Measurements from ENCODE around the gene NUP88. TPM values are rescaled to one million over a fixed set of nuclear protein-coding genes. Genes with fewer than 3 reads are reported as not detected.

The NUP88 gene
- total and polyA plus RNA-seq, 8 donors, result 33.0 to 74.9 (median 65.1) TPM

DNA sequence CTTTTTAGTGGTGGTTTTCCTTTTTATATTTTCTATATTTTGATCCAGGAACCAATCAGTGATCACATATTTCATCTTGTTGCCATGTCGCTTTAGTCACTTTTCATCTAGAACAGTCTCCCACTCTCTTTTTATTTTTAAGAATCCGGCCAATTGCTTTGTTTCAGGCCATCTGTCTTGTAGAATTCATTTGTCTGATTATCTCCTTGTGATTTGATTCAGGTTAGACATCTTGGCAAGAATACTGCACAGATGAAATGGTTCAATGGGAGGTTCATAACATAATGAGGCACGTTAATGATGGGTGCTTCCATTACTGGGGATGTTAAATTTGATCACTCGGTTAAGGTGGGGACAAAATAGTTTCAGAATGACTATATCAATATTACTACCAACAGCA lies 49.1 kb downstream of the NUP88 start:
- no peaks in the 10 kb centered on the region for H3K9me3 ChIP-seq
- H3K4me1 ChIP-seq, result no peaks in the 10 kb centered on the region
- H3K36me3 ChIP-seq, result peaks cover 0 to 96% of the 10 kb centered on the region in 2 donors
- intact Hi-C loops (cut with DNase I), result no loop called here
- TF ChIP-seq, protein P1, sequence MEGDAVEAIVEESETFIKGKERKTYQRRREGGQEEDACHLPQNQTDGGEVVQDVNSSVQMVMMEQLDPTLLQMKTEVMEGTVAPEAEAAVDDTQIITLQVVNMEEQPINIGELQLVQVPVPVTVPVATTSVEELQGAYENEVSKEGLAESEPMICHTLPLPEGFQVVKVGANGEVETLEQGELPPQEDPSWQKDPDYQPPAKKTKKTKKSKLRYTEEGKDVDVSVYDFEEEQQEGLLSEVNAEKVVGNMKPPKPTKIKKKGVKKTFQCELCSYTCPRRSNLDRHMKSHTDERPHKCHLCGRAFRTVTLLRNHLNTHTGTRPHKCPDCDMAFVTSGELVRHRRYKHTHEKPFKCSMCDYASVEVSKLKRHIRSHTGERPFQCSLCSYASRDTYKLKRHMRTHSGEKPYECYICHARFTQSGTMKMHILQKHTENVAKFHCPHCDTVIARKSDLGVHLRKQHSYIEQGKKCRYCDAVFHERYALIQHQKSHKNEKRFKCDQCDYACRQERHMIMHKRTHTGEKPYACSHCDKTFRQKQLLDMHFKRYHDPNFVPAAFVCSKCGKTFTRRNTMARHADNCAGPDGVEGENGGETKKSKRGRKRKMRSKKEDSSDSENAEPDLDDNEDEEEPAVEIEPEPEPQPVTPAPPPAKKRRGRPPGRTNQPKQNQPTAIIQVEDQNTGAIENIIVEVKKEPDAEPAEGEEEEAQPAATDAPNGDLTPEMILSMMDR (IDR thresholded peaks at IDR 0.05), result no peak
- no peak for ATAC-seq
- no peak overlapping the region for H3K27ac ChIP-seq
- H3K4me3 ChIP-seq, result no peak overlapping the region
- no peak for DNase-seq
- no peaks in the 10 kb centered on the region for H3K27me3 ChIP-seq

DNA sequence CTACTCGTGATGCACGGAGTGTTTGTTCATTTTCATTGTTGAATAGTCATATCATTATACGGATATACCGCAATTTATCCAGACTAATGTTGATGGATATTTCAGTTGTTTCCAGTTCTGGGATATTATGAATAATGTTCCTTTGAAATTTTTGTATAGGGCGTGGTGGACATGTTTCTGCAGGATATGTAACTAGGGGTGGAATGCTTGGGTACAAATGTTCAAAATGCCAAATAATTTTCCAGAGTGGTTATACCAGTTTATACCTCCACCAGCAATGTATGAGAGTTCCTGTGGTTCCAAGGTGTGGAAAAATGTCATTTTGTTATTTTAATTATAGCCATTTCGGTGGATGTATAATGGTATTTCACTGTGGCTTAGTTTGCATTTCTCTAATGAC lies 53.6 kb downstream of the NUP88 start:
- peaks cover 0 to 81% of the 10 kb centered on the region in 2 donors for H3K36me3 ChIP-seq

DNA sequence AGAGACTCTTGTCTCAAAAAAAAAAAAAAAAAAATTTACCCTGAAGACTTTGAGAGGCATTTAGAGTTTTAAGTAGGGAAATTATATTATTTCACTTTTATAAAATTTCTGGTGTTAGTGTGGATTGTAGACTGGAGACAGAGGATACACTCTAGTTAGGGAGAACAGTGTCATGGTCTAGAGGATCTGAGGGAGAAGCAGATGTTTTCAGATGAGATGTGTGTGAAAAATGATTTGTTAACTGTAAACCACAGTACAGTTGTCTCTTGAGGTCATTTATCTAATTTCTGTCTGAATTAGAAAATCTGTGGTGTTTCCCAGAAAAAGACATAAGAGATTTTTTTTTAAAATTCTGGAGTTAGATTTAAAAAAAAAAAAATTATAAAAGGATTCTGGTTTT lies 54.8 kb downstream of the NUP88 start:
- TF ChIP-seq, protein P1 (IDR thresholded peaks at IDR 0.05), result no peak
- no peak overlapping the region for H3K4me3 ChIP-seq
- H3K4me1 ChIP-seq, result no peaks in the 10 kb centered on the region
- no peaks in the 10 kb centered on the region for H3K27me3 ChIP-seq
- no peak for ATAC-seq
- H3K9me3 ChIP-seq, result no peaks in the 10 kb centered on the region
- H3K36me3 ChIP-seq, result peaks cover 0 to 83% of the 10 kb centered on the region in 2 donors
- intact Hi-C loops (cut with DNase I), result no loop called here
- DNase-seq, result no peak
- no peak overlapping the region for H3K27ac ChIP-seq

More for the DNA sequence above, 53.6 kb downstream of the NUP88 start:
- no peak for DNase-seq
- H3K4me3 ChIP-seq, result no peak overlapping the region
- H3K9me3 ChIP-seq, result no peaks in the 10 kb centered on the region
- ATAC-seq, result no peak
- intact Hi-C loops (cut with DNase I), result no loop called here
- TF ChIP-seq, protein P1 (IDR thresholded peaks at IDR 0.05), result no peak
- H3K27ac ChIP-seq, result no peak overlapping the region
- no peaks in the 10 kb centered on the region for H3K27me3 ChIP-seq
- no peaks in the 10 kb centered on the region for H3K4me1 ChIP-seq

DNA sequence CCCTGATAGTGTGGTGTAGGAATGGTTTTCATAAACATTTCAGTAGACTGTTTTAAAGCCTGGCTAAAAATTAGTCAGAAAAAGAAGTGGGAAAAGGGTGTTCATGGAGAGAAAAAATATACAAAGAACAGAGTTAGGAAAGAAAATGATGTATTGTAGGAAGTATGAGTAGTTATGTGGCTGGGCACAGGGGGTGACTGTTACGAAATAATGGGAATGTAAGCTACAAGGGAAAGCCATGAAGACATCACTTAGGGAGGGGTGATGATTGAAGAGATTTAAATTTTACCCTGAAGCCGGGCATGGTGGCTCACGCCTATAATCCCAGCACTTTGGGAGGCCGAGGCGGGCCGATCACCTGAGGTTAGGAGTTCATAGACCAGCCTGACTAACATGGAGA lies 55.3 kb downstream of the NUP88 start:
- TF ChIP-seq, protein P1 (IDR thresholded peaks at IDR 0.05), result no peak
- H3K9me3 ChIP-seq, result no peaks in the 10 kb centered on the region
- ATAC-seq (no peak), DNase-seq (no peak)
- no peaks in the 10 kb centered on the region for H3K4me1 ChIP-seq
- peaks cover 0 to 83% of the 10 kb centered on the region in 2 donors for H3K36me3 ChIP-seq
- H3K27me3 ChIP-seq, result no peaks in the 10 kb centered on the region
- H3K4me3 ChIP-seq, result no peak overlapping the region
- intact Hi-C loops (cut with DNase I), result no loop called here
- no peak overlapping the region for H3K27ac ChIP-seq

DNA sequence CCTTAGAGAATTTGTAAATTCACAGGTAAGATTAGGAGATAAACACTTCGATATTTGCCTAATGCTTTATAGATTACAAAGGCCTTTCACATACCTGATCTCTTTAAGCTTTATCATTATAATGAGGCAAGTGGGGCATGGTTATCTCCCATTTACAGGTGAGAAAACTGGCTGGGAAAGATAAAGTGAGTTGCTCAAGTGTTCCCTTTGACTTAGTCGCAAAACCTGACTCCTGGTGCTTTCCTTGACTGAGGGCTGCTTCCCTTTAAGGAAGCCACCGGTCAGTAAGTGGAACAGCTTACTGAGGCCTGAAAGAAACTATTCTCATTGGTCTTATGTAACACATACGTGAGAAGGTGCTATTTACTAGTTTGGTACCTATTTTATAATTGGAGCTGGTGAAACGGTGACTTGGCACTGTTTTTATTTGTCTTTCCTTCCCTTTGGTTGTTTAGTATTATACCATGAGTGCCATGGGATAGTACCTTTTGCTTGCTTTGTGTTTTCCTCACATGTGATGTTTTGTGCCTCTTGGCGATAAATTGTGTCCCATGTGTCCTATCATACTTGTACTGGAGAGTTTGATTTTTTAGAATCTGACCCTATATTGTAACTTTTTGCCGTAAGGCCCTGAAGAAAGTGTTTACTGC lies 57.2 kb downstream of the NUP88 start:
- no peak overlapping the region for H3K4me3 ChIP-seq
- no peaks in the 10 kb centered on the region for H3K9me3 ChIP-seq
- H3K27me3 ChIP-seq, result no peaks in the 10 kb centered on the region
- H3K36me3 ChIP-seq, result peaks cover 0 to 82% of the 10 kb centered on the region in 2 donors
- no peak for DNase-seq
- intact Hi-C loops (cut with DNase I), result no loop called here
- no peak overlapping the region for H3K27ac ChIP-seq
- ATAC-seq, result no peak
- TF ChIP-seq, protein P1 (IDR thresholded peaks at IDR 0.05), result no peak
- H3K4me1 ChIP-seq, result no peaks in the 10 kb centered on the region

All from left lung (tissue), 10 donors.